Endodermal cell (in vitro differentiated cells): ENCODE results near the gene MSANTD2. TPM values are rescaled to one million over a fixed set of nuclear protein-coding genes. Genes with fewer than 3 reads are reported as not detected.
A peak's percentile ranks its signal among the peaks of the same experiment; 100 is the strongest.

Source experiments
- DNase-seq: peaks from one replicate; pipeline ENCODE4 v3.0.0-alpha.2; 2017
- H3K27ac ChIP-seq: 2 replicates; pipeline ENCODE4 v1.5.1; 2013; ENCODE audit warnings: mild to moderate bottlenecking, low read depth, low read length, moderate library complexity
- H3K27me3 ChIP-seq: 2 replicates; pipeline ENCODE4 v1.6.1; 2013; ENCODE audit warnings: mild to moderate bottlenecking, low read length, moderate library complexity; ENCODE audit not compliant: insufficient read depth, control insufficient read depth, poor library complexity, severe bottlenecking
- H3K36me3 ChIP-seq: 2 replicates; pipeline ENCODE4 v1.7.0; 2013; ENCODE audit warnings: mild to moderate bottlenecking, low read length, moderate library complexity; ENCODE audit not compliant: control insufficient read depth, insufficient read depth
- H3K4me1 ChIP-seq: one replicate; pipeline ENCODE4 v1.7.0; 2013; ENCODE audit warnings: low read length; ENCODE audit not compliant: control insufficient read depth, insufficient read depth
- H3K4me3 ChIP-seq: 2 replicates; pipeline ENCODE4 v1.5.1; 2013; ENCODE audit warnings: mild to moderate bottlenecking, low read length, moderate library complexity
- H3K9ac ChIP-seq: 2 replicates; pipeline ENCODE4 v1.6.1; 2013; ENCODE audit warnings: mild to moderate bottlenecking, low read length, moderate library complexity; ENCODE audit not compliant: poor library complexity, severe bottlenecking; ENCODE audit errors: extremely low read depth
- H3K9me3 ChIP-seq: 2 replicates; pipeline ENCODE4 v1.6.1; 2013; ENCODE audit warnings: mild to moderate bottlenecking, low read length, moderate library complexity; ENCODE audit not compliant: control insufficient read depth
- H3K27ac Mint-ChIP-seq: 2 replicates; pipeline ENCODE4 v1.8.0; 2020; ENCODE audit warnings: mixed read lengths
- H3K27me3 Mint-ChIP-seq: 2 replicates; pipeline ENCODE4 v1.8.0; 2021; ENCODE audit warnings: mild to moderate bottlenecking, mixed read lengths; ENCODE audit not compliant: insufficient read depth
- H3K36me3 Mint-ChIP-seq: 2 replicates; pipeline ENCODE4 v1.8.0; 2020; ENCODE audit warnings: low read depth, mixed read lengths
- H3K4me1 Mint-ChIP-seq: 2 replicates; pipeline ENCODE4 v1.8.0; 2020; ENCODE audit warnings: mixed read lengths
- H3K4me3 Mint-ChIP-seq: 2 replicates; pipeline ENCODE4 v1.8.0; 2020; ENCODE audit warnings: mild to moderate bottlenecking, moderate library complexity, mixed read lengths
- H3K9me3 Mint-ChIP-seq: 2 replicates; pipeline ENCODE4 v1.8.0; 2020; ENCODE audit warnings: mild to moderate bottlenecking, mixed read lengths
- WGBS, 2 experiments: methylation state at CpG; one replicate each; pipeline versions ENCODE4 v1.1.5 to v1.1.7; 2013; ENCODE audit warnings: missing lambda C conversion rate in 2 of 2, mixed read lengths in 1 of 2; ENCODE audit not compliant: insufficient coverage in 1 of 2, insufficient read length in 1 of 2; 5-methylcytosine and 5-hydroxymethylcytosine counted together
- total RNA-seq, 2 donors: library from RNA; stranded (reverse); fragmentation: NEBNext Ultra II Directional in 1 of 2; extraction: Animal tissue kit (Norgen Biotek cat#: 25700) in 1 of 2; gene quantifications; 2 replicates in 1 of 2; 3 replicates in 1 of 2; pipeline ENCODE4 v1.2.1, GENCODE V29; 2021
- TF ChIP-seq, protein P1 (sequence below): fragments of 200-600 bp; sonication (generic); conservative IDR thresholded peaks from 2 replicates; pipeline ENCODE4 v1.5.0; 2021; ENCODE audit warnings: antibody characterized with exemption, mild to moderate bottlenecking

MSANTD2 gene
- total RNA-seq, 2 donors from 2014 or later: 18.3 to 21.3 TPM

DNA sequence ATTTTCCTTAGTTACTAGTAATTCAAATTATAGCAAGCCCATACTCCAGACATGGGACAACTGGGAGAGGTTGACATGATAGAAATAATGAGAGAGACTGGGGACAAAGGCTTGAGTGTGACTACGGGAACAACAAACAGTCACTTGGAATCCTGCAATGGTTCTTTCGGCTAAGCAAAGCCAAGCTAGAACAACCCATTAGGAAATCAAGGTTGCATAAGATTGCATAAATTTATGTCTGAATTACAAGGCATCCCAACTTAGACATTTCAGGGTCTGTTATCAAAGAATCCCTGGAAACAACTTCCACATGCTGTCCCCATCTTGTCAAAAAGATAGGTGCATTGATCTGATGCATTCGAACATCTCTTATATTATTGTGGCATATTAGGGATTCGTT lies 70.6 kb downstream of the MSANTD2 start:
- H3K4me3 ChIP-seq: no peak overlapping the region
- TF ChIP-seq, protein P1, sequence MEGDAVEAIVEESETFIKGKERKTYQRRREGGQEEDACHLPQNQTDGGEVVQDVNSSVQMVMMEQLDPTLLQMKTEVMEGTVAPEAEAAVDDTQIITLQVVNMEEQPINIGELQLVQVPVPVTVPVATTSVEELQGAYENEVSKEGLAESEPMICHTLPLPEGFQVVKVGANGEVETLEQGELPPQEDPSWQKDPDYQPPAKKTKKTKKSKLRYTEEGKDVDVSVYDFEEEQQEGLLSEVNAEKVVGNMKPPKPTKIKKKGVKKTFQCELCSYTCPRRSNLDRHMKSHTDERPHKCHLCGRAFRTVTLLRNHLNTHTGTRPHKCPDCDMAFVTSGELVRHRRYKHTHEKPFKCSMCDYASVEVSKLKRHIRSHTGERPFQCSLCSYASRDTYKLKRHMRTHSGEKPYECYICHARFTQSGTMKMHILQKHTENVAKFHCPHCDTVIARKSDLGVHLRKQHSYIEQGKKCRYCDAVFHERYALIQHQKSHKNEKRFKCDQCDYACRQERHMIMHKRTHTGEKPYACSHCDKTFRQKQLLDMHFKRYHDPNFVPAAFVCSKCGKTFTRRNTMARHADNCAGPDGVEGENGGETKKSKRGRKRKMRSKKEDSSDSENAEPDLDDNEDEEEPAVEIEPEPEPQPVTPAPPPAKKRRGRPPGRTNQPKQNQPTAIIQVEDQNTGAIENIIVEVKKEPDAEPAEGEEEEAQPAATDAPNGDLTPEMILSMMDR: no peak
- Mint-ChIP-seq H3K36me3 (no peaks in the 10 kb centered on the region), H3K4me1 (peaks cover 23% of the 10 kb centered on the region), H3K27me3 (peaks cover 15% of the 10 kb centered on the region), H3K9me3 (no peaks in the 10 kb centered on the region), H3K4me3 (no peak overlapping the region), H3K27ac (no peak overlapping the region)
- H3K27me3 ChIP-seq: no peaks in the 10 kb centered on the region
- H3K4me1 ChIP-seq: peaks cover 7% of the 10 kb centered on the region
- H3K9ac ChIP-seq: no peak overlapping the region
- WGBS, 2 experiments: 83 to 90% methylated on average over 3 to 4 of the region's 4 CpGs
- no peak for DNase-seq
- H3K36me3 ChIP-seq: no peaks in the 10 kb centered on the region
- H3K27ac ChIP-seq: no peak overlapping the region
- H3K9me3 ChIP-seq: no peaks in the 10 kb centered on the region

DNA sequence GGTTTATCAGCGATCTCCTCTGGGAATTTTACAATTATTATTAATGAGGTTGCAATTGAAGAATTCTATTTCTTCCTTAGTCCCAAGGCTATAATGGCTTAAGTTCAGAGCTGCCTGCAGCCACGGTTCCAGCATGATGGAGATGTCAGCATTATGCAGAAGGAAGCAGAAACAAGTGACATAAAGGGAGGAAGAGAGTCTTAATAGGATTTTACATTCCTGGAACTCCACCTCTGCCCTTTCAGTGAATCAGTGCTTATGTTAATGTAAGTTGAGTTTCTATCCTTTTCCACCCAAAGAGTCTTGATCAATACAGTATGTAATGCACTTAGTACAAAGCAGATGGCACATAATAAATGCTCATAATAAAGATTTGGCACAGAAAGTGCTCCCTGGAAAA lies 72.1 kb downstream of the MSANTD2 start:
- Histone ChIP-seq H3K9ac (no peak overlapping the region), H3K9me3 (no peaks in the 10 kb centered on the region), H3K27ac (no peak overlapping the region), H3K36me3 (no peaks in the 10 kb centered on the region), H3K4me1 (peaks cover 10% of the 10 kb centered on the region), H3K27me3 (no peaks in the 10 kb centered on the region), H3K4me3 (no peak overlapping the region)
- Mint-ChIP-seq H3K36me3 (no peaks in the 10 kb centered on the region), H3K4me1 (peaks cover 30% of the 10 kb centered on the region), H3K27ac (no peak overlapping the region), H3K4me3 (no peak overlapping the region), H3K9me3 (no peaks in the 10 kb centered on the region), H3K27me3 (peaks cover 26% of the 10 kb centered on the region)
- WGBS, 2 experiments: 89% methylated on average over 2 of the region's 2 CpGs; no CpG with 5 or more reads in 1 of the 2 experiments
- DNase-seq: no peak
- TF ChIP-seq, protein P1: peak; percentile 3

DNA sequence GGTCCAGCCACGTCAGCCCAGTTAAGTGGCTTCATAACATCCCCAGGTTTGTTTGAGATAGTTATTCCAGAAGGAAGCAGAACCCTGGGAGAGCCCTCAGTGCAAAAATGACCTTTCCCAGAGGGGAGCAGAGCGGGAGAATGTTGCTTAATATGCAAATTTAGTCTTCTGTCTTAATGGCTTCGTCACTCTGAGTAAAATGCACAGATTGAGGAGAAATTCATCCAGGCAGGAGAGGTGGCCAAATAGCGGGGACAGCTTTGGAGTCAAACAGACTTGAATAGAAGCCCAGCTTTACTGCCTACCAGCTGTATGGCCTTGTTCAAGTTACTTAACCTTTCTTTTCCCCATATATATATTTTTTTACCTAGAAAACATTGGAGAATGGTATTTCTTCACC lies 72.7 kb downstream of the MSANTD2 start:
- H3K27ac ChIP-seq: no peak overlapping the region
- peaks cover 30% of the 10 kb centered on the region for H3K27me3 Mint-ChIP-seq
- H3K9me3 ChIP-seq: no peaks in the 10 kb centered on the region
- no peak overlapping the region for H3K9ac ChIP-seq
- TF ChIP-seq, protein P1: no peak
- no peak overlapping the region for H3K4me3 ChIP-seq
- no peaks in the 10 kb centered on the region for H3K36me3 Mint-ChIP-seq
- no peak overlapping the region for H3K4me3 Mint-ChIP-seq
- 87 to 92% methylated on average over 3 to 4 of the region's 4 CpGs for WGBS, 2 experiments
- H3K4me1 Mint-ChIP-seq: peaks cover 37% of the 10 kb centered on the region
- no peaks in the 10 kb centered on the region for H3K36me3 ChIP-seq
- H3K9me3 Mint-ChIP-seq: no peaks in the 10 kb centered on the region
- peaks cover 4% of the 10 kb centered on the region for H3K27me3 ChIP-seq
- no peak for DNase-seq
- H3K4me1 ChIP-seq: peaks cover 10% of the 10 kb centered on the region
- H3K27ac Mint-ChIP-seq: no peak overlapping the region
